IPS-18c (cell line): ENCODE data around the gene SUSD4.
A peak's percentile ranks its signal among the peaks of the same experiment; 100 is the strongest.
"Not testable (repeated sequence)": the region's sequence is repeated elsewhere in the genome, so short reads cannot be mapped to it uniquely, and the experiment has no call there.

ENCODE experiments used
- H3K4me3 ChIP-seq: 2 replicates; pipeline ENCODE4 v1.7.0; 2013; ENCODE audit warnings: low read depth, mild to moderate bottlenecking, low read length, moderate library complexity; ENCODE audit not compliant: insufficient read depth
- H3K9me3 ChIP-seq: one replicate; pipeline ENCODE4 v1.6.1; 2013; ENCODE audit warnings: mild to moderate bottlenecking, low read length, moderate library complexity; ENCODE audit not compliant: control insufficient read depth, insufficient read depth

Gene SUSD4, protein sequence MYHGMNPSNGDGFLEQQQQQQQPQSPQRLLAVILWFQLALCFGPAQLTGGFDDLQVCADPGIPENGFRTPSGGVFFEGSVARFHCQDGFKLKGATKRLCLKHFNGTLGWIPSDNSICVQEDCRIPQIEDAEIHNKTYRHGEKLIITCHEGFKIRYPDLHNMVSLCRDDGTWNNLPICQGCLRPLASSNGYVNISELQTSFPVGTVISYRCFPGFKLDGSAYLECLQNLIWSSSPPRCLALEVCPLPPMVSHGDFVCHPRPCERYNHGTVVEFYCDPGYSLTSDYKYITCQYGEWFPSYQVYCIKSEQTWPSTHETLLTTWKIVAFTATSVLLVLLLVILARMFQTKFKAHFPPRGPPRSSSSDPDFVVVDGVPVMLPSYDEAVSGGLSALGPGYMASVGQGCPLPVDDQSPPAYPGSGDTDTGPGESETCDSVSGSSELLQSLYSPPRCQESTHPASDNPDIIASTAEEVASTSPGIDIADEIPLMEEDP

DNA sequence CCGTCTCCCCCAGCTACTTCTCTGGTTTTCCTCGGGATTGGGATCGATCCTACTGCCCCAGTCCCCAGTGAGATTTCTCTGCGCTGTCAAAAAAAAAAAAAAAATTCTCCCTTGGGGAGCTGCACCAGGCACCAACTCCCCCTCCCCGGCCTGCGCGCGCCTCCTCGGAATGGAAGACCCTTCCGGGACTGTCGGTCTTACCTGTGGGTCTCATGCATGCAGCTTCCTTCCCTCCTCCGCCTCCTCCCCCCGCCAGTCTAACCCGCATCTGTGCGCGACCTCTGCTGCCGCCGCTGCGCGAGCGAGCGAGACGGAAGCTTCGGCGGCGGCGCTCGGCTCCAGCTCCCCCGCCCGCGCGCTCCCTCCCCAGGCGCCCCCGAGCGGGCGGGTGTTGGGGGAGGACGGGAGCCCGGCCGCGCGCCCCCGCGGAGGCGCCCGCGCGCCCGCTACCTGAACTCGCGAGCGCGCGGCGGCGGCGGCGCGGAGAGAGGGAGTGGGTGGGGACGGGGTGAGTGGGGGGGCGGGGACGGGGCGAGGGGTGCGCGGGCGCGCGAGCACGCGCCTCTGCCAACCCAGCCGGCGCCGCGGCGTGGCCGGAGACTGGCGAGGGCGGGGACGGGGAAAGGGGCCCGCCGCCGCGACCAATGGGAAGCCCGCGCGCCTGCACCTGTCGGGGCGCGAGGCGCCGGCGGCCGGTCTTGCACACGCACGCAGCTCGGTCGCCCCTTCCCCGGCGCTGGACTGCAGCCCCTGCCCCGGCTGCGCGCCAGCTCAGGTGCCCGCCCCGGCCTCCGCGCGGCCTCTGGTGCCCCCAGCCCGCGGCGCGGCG lies at the start of gene SUSD4:
TSS of gene SUSD4 (minus strand) at position 321 of the 829 bp plus-strand sequence. CDS start 751 bp downstream, outside the sequence.
- Histone ChIP-seq H3K9me3 (no peaks in the 10 kb centered on the region), H3K4me3 (peak within 1 kb of the TSS; percentile 58)

DNA sequence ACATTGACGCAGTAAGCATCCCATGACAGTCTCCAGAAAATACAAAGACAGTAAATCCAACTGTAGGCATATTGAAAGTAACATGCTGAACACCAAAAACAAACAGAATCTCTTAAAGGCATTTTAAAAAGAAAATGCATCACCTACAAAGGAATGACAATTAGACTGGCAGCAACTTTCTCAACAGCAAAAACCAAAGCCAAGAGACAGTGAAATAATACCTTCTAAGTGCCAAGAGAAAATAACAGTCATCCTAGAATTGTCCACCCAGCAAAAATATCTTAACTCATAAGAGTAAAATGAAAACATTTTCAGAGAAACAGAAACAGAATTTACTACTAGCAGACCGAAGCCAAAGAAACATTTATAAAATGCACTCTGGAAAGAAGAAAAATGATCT lies 49.2 kb upstream of the SUSD4 start:
- no peaks in the 10 kb centered on the region for H3K9me3 ChIP-seq

DNA sequence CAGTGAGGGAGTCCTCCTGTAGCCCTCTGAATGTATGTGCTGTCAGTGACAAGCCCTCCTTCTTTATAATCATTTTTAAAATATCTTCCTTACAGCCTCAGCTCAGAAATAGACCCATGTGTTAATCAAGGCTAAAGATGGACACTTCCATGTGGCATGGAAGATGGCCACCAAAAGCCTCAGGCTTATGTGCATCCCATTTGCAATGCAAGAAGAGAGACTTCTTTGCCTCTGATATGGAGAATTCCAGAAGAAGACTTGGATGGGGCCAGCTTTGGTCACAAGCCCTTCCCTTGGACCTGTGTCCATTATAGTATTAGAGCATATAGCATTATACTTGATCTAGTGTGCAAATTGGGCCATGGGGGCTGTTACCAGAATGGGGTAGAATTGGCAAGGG lies 47.7 kb upstream of the SUSD4 start:
- Histone ChIP-seq H3K9me3 (no peaks in the 10 kb centered on the region), H3K4me3 (no peak overlapping the region)

More for the DNA sequence above, 49.2 kb upstream of the SUSD4 start:
- H3K4me3 ChIP-seq: no peak overlapping the region

DNA sequence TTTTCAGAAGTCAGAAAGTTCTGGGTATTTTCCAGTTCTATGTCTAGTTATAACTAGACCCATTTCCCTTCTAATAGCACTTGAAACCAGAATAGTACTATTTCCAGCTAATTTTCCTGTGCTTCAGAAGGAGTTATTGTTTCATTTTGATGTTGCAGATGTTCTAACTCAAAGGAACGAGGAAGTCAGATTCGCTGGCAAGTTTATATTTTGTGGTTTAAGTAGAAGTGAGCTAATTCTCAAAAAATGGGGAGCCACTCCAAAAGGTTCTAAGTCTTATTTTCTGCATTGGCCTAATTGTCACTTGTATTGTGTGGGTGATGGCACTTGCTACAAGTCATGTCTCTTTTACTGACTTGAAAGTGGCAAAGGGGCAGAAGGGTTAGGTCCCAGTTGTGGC lies 47.3 kb upstream of the SUSD4 start:
- no peaks in the 10 kb centered on the region for H3K9me3 ChIP-seq
- H3K4me3 ChIP-seq: no peak overlapping the region

DNA sequence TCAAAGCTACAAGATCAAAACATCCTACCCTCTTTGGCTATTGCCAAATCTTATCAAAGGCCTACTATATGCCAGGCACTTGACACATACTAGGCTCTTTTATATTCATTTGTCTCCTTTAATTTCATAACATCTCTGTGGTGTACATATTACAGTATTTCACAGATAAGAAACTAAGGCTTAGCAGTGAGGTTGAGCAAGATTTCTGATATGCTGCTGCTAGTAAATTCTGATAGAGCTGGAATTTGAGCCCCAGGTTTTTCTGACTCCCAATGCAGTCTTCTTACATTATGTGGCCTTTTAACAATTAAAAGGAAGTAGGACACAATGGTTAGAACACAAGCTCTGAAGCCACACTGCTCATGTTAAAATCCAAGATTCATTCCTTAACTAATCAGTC lies 46.1 kb upstream of the SUSD4 start:
- Histone ChIP-seq H3K4me3 (no peak overlapping the region), H3K9me3 (no peaks in the 10 kb centered on the region)

DNA sequence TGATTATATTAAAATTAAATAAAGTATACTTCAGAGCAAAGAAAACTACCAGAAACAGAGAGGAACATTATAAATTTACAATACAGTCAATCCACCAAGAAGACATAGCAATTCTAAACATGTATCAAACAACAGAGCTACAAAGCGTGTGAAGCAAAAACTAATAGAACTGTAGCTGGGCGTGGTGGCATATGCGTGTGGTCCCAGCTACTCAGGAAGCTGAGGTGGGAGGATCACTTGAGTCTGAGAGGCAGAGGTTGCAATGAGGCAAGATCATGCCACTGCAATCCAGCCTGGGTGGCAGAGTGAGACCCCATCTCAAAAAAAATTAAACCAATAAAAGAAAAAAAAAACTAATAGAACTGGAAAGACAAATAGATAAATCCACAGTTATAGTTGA lies 41.5 kb upstream of the SUSD4 start:
- no peak overlapping the region for H3K4me3 ChIP-seq
- peaks cover 2% of the 10 kb centered on the region for H3K9me3 ChIP-seq

DNA sequence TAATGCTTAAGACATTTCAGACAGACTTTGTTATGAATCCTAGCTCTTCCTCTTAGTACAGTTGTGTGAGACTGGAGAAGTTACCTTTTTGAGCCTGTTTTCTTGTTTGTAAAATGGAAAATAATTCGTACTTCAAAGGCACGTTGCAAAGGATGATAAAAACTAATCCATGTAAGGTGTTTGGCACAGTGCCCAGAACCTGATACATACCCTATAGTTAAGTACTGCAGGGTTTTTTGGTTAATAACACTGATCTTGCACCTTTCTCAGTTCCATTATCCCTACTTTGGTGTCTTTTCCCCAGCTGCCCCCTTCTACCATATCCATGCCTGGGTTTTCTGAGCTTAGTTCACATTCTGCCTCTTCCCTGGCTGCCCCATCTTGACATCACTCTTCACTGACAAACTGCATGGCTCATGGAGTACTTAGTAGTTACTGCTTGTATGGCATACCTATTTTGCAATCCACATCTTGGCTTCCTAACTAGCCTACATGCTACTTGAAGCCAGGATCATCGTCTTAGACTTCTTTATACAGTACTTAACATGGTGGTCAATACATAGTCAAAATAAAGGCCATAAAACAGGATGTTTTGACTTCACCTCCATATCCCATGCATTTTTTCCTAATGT lies 39.3 kb upstream of the SUSD4 start:
- peaks cover 2% of the 10 kb centered on the region for H3K9me3 ChIP-seq
- no peak overlapping the region for H3K4me3 ChIP-seq

DNA sequence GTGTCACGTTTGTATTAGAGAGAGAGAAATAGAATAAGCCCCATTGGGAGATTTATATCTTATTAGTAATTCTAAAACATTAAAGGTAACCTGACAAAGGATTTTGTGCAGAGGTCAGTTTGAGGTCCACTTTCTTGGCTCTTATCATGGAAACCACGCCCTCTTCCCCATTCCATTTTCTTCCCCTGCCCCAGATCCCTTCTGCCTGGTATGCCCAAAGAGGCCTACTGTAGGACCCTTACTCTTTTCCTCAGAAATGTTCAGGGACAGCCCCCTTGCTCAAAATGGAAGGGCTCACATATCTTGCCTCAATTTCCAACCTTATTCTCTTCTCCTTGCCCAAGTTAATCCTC lies 38.8 kb upstream of the SUSD4 start:
- Histone ChIP-seq H3K4me3 (no peak overlapping the region), H3K9me3 (peaks cover 2% of the 10 kb centered on the region)

DNA sequence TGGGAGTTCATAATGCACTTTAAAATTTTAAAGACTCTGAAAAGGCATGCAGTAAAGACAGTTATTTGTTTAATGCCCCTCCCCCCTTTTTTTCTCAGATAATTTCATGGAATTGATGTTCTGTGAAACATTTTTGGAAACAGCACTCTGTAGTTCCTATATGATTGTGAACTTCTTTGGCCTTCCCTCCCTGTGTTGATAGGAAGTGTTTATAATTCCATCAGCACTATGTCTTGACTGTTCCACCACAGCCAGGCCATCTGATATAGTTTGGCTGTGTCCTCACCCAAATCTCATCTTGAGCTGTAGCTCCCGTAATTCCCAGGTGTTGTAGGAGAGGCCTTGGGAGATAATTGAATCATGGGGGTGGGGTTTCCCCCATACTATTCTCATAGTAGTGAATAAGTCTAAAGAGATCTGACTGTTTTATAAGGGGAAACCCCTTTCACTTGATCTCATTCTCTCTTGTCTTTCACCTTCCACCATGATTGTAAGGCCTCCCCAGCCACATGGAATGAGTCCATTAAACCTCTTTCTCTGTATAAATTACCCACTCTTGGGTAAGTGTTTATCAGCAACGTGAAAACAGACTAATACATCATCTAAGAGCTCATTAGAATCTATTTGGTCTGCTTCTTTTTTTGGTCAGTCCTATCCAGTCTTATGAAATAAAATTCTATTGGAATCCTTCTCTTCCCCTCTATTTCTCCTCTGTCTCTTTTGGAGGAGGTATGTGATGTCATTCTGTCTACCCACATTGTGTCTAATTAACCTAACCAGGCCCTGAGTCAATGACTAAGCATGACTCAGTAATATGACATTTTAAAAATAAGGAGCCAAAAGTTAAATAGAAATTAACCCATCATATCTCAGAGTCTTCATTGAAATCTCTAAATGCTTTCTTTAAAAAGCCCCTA lies 38.2 kb upstream of the SUSD4 start:
- H3K4me3 ChIP-seq: no peak overlapping the region

DNA sequence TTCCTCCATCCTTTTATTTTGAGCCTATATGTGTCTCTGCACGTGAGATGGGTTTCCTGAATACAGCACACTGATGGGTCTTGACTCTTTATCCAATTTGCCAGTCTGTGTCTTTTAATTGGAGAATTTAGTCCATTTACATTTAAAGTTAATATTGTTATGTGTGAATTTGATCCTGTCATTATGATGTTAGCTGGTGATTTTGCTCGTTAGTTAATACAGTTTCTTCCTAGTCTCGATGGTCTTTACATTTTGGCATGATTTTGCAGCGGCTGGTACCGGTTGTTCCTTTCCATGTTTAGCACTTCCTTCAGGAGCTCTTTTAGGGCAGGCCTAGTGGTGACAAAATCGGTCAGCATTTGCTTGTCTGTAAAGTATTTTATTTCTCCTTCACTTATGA lies 35.4 kb upstream of the SUSD4 start:
- not testable (repeated sequence) for H3K4me3 ChIP-seq, H3K9me3 ChIP-seq

More for the DNA sequence above, 38.2 kb upstream of the SUSD4 start:
- H3K9me3 ChIP-seq: peaks cover 2% of the 10 kb centered on the region

DNA sequence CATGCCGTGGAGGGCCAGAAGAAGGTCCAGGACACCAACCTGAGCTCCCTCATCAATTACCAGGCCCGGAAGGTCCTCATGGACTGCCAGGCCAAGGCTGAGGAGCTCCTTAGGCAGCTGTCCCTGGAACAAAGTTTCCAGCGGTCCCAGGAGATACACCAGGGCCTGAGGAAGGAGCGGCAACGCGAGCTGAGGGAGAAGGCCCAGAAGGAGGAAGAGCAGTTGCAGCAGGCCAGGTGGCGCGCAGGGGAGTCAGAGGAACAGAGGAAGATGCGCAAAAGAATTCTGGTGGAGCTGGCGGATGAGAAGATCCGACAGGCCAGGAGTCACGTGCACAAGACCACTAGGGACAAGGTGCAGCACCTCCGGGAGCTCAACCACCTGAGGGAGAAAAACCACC lies 30.7 kb upstream of the SUSD4 start:
- H3K4me3 ChIP-seq: no peak overlapping the region
- H3K9me3 ChIP-seq: peaks cover 4% of the 10 kb centered on the region

DNA sequence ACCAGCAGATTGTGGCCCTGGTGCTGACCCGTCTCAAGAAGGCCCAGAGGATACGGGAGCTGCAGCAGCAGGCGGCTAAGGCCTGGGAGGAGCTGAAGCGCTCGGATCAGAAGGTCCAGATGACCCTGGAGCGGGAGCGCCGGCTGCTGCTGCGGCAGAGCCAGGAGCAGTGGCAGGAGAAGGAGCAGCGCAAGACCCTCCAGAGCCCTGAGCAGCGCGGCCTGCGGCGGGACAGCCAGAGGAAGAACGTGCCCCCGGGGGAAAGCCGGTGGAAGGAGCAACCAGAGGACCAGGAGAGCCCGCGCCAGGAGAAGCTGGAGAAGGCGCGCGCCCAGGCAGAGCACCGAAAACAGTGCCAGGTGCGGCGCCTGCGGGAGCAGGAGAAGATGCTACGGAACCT lies 30.3 kb upstream of the SUSD4 start:
- peaks cover 4% of the 10 kb centered on the region for H3K9me3 ChIP-seq

DNA sequence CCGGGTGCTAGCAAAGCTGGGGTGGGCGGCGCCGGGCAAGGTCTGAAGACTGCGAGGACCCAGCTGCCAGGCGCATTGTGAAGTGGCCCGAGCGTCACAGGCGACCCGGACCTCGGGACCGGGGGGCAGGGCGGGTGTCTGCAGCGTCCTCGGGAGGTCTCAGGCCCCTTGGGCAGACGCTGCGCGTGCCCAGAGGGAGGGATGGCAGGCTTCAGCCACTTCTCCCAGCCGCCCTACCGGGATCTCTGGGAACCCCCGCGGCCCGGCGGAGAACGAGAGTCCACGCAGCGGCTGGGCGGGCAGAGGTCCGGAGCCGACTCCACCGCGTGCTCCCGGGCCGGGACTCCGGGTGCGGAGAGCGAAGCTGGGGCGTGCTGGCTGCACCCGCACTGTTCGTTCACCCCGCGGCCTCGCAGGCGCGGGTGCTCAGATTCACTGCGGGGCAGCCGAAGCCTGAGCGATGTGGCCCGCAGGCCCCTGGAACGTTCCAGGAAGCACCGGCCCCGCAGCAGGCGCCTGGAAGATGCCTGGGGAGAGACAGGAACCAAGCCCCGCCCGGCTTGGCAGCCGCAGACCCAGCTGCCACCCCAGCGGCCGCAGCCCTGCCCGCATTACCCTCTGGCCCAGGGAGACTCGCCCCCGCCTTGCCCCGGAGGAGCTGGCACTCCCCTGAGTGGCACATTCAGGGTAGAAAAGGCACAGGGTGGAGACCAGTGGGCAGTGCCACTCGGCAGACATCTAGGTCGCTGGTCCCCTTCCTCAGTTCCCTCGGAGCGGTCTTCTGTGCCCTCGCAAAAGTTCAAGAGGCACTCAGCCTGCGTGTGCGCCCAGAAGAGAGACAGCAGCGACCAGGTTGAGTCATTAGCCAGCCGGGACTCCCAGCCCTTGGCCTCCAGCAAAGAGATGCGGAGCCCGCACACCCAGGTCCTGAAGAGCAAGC lies 29.6 kb upstream of the SUSD4 start, which contains the start of gene CCDC185:
TSS of gene CCDC185 (plus strand) at position 141 of the 940 bp plus-strand sequence. CDS start at position 202, 61 bp downstream.
- peaks cover 4% of the 10 kb centered on the region for H3K9me3 ChIP-seq
- H3K4me3 ChIP-seq: peak within 1 kb of the TSS; percentile 15; the same call in 1 of the 2 replicates

More for the DNA sequence above, 30.3 kb upstream of the SUSD4 start:
- no peak overlapping the region for H3K4me3 ChIP-seq

DNA sequence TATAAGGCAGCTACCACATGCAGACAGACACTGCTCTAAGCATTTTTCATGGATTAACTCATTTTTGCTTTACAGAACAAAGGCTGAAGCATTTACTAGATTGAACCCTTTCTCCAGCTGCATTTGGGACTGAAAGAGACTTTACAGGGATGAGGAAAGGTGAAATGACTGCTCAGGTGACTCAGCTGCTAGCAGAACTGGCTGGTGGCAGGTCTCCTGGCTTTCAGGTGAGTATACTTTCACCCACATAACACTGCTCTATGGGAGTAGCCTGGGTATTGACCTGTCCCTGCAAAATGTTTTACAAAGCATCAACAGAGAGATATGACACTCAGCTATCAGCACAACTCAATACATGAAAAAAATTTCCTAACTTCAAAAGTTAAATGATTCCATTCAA lies 26.6 kb upstream of the SUSD4 start:
- no peak overlapping the region for H3K4me3 ChIP-seq
- peaks cover 4% of the 10 kb centered on the region for H3K9me3 ChIP-seq

DNA sequence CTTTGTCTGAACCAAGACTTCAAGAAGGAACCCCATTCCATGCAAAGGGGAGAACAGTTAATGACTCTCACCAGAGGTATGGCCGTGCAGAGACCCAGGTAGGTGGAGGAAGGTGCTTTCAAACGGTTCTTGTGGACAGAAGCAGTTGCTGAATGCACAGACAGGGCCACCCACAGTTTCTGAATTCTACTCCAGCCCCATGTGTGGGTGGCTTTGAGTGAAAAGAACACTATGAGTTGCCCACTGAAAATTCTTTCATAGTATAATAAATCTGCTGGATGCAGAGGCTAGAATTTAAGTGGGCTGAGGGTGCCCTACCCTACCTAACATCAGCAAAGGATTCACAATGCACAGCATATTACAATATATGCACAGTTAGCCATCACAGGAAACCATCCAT lies 22.0 kb upstream of the SUSD4 start:
- Histone ChIP-seq H3K4me3 (no peak overlapping the region), H3K9me3 (no peaks in the 10 kb centered on the region)

DNA sequence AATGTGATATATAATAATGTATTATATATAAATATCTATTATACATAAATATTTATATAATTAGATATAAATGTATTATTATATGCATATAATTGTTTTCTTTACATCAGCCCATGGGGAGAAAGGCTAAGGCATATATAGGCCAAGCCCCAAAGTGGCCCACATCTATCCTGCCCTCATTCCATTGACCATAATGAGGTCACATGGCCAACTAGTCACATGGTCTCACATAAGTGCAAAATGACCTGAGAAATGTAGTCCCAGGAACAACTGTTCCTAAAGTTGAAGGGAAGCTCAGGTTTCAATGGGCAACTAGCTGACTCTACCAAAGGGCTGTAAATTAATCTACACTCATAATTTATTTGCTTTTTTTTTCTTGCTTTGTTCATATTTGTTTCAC lies 14.8 kb upstream of the SUSD4 start:
- no peak overlapping the region for H3K4me3 ChIP-seq
- no peaks in the 10 kb centered on the region for H3K9me3 ChIP-seq
